DMS153 (cell line): ENCODE measurements around the gene PRKD1.

ENCODE experiments used
- DNase-seq: peaks from one replicate; lab custom pipeline; 2025; lab: John Stamatoyannopoulos, UW

Gene PRKD1

GRCh38 chr14:29838752-29839151, 88.9 kb downstream of the PRKD1 start:
- no peak for DNase-seq

GRCh38 chr14:29836395-29836794, 91.3 kb downstream of the PRKD1 start:
- DNase-seq, result no peak

- DNase-seq, result no peak
Measured at GRCh38 chr14:29832042-29832441, 95.6 kb downstream of the PRKD1 start.

- DNase-seq, result no peak
Measured at GRCh38 chr14:29829851-29830250, 97.8 kb downstream of the PRKD1 start.

- DNase-seq, result no peak
Measured at GRCh38 chr14:29823816-29824215, 103.8 kb downstream of the PRKD1 start.

- no peak for DNase-seq
Measured at GRCh38 chr14:29822430-29822709, 105.3 kb downstream of the PRKD1 start.

DNA sequence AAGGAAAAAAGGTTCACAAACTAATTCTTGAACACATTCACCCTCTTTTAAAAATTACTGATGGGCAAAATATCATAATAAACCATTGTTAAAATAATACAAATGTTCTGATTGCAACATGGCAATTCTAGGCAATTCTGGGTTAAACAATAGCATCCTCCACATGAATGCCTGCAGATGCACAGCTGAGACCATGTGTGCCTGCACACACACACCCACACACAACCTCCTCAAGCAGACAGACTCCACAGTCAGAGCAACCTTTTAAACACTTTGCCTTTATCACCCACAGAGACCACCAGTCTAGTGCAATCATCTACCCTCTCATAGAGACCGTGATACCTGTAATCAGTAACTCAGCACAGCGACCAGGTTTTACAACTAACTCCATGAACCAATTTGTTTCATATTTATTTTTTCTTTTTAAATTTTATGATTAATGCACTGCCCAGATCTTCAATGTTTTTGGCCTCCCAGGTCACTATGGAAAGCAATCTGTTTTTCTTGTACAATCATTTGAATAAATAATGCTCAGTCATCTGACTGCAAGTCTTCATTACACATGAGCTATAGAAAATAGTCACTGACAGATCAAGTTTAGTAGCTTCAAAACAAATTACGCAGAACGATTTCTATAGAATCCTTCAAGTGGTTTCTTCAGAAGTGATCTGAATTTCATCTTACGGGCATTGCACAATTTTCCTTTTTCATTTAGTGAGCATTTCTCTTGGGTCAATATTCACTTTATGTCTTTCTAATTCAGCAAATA, 105.8 kb downstream of the PRKD1 start:
- DNase-seq, result peak; percentile 88

- DNase-seq, result no peak
Measured at GRCh38 chr14:29821242-29821641, 106.4 kb downstream of the PRKD1 start.

DNA sequence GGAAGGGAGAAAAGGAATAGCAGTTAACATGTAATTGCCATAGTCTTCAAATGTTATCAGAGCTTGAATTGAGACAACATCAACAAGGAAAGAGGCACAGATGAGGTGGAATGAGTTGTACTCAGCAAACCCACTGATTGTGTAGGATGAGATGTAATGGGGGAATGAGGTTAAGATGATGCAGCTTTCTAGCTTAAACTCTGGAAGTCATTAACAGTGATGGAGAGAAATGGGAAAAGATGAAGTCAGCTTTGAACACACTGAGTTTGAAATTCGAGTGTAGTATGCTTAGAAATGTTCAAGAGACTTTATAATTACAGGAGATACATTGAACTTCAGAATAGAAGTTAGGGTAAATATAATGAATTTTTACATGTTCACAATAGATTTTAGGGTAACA, 106.9 kb downstream of the PRKD1 start:
- DNase-seq, result no peak

- DNase-seq, result no peak
Measured at GRCh38 chr14:29817767-29818405, 109.8 kb downstream of the PRKD1 start.

DNA sequence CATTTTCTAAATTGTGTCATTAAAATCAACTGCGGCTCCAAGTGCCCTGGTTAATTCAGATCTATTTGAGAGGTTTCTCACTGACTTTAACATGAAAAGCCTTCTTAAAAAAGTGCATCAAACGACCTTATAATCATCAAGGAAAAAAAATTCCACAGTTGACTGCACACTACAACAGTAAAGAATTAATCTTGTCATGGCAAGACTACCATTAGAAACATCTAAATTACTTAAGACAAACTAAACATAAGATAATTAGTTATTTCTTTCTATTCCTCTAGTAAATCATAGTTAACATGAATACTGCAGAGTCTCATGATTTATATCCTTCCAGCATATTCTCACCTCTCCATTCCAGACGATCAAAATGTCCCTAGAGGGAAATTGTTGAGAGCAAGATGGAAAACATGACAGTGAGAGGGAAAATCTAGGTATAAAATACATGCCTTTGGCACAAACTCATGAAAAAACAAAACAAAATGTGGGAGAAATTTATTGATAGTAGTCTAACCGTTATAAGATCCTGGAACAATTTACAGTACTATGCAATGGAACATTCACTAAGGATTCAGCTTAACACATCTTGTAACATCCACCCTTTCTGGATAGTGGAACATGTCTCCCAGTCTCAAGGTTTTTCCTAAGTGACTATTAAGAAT, 112.5 kb downstream of the PRKD1 start:
- DNase-seq, result no peak

GRCh38 chr14:29814156-29815015, 113.3 kb downstream of the PRKD1 start:
- no peak for DNase-seq

DNA sequence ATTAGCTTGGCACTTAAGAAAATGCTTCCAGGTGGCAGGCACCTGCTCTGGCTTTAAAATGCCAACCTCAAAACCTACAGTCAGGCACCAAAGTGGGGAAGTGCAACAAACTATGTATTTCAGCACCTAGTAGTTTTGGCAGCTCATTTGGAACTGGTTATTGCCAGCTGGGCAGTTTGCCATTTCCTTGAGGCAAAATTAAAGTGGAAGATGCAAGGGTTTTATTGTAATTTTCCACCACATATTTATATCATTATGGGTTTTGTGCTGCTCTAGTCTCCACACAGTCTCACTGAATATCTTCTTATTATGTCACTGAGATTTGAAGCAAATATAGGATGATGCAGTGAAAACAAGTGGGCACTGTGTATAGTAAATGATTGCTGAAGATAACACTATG, 117.0 kb downstream of the PRKD1 start:
- DNase-seq, result no peak

GRCh38 chr14:29810064-29810463, 117.6 kb downstream of the PRKD1 start:
- DNase-seq, result no peak

DNA sequence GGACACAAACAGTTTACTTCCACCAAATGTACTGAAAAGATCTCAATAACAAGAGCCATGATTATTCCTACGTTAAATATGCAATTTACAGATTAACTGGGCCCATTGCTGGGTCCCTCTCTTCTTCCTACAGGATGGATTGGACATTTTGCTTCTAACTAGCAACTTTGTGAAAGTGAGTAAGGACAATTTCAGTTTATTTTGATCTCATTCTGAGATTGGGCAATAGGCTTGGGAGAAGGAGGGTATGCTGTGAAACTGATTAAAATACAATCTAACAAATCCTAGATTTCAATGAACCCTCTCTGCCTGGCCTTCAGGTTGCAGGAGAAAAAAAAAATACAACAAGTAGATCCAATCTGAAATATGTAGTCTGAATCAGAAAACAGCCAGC, 121.5 kb downstream of the PRKD1 start:
- DNase-seq, result no peak

- peak; percentile 47 for DNase-seq
Measured at GRCh38 chr14:29805415-29806123, 122.1 kb downstream of the PRKD1 start.

DNA sequence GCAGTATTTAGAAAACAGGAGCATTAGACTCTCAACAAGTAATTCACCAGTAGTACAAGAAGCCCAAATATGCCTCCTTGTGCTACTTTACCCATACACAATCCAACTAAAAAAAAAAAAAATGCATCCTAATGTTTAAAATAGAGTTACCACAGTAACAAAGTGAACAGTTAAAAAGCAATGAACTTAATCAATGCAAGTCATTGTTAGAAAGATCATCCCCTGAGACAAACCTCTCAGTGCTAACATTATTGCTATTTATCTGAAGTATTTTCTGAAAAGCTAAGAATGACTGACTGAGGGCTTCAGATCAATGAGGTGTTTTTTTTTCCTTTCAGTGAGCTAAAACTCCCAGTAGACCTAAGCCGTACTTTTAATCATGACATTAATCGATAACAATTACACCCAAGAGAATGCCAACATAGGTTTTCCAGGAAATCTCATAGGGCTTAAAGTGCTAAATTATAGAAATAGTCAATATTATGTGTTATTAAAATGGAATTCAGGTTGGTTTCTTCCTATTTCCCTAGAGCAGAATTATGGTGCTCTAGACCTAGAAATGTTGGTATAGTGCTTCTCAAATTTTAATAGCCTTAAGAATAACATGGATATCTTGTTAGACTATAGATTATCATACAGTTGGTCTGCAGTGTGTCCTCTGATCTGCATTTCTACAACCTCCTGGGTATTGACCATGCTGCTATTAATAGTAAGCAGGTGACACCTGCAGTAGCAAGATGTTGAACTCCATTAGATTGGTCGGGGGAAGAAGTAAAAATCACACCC, 123.0 kb downstream of the PRKD1 start:
- DNase-seq, result no peak

DNA sequence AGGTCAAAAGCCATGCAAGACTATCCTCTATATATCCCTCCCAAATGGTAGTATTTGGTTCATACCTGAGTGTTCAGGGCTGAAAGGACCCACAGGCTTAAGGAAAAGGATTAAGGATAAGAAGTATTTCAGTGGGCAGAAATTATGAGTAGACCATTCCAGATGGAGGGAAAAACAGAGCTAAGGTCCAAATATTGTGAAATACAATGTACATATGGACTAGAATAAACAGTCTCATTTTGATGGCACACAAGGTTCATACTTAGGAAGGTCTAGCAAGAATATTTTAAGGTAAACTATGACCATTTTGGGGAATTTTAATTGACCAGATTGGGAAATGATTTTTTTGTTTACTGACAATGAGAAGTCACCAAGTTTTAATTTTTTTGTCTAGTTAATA, 124.6 kb downstream of the PRKD1 start:
- no peak for DNase-seq

- no peak for DNase-seq
Measured at GRCh38 chr14:29802211-29802610, 125.4 kb downstream of the PRKD1 start.

GRCh38 chr14:29800961-29801360, 126.7 kb downstream of the PRKD1 start:
- no peak for DNase-seq

- no peak for DNase-seq
Measured at GRCh38 chr14:29799464-29800095, 128.1 kb downstream of the PRKD1 start.
